Measurements from ENCODE around the gene HPCAL1. TPM values are rescaled to one million over a fixed set of nuclear protein-coding genes. Genes with fewer than 3 reads are reported as not detected.

The HPCAL1 gene
- total and polyA plus RNA-seq, 2 donors (not counting 3 experiments of a cell fraction or from before 2014, with no cell fraction given) = 56.5 to 77.4 TPM

- CTCF ChIA-PET = interaction anchor here (5.8 kb wide), 1 partner anchor 72 kb away, joined by 38 read pairs; no protein-coding TSS in a partner anchor
- H3K4me1 ChIP-seq (ENCODE audit: control insufficient read depth, extremely low read depth, insufficient read depth, low read length) = peaks cover 24% of the 10 kb centered on the region
- intact Hi-C loops (cut with micrococcal nuclease) = no loop called here
- TF ChIP-seq EZH2 (IDR thresholded peaks at IDR 0.05; ENCODE audit: borderline replicate concordance, low read depth, low read length, severe bottlenecking) (no peak), FOS (IDR thresholded peaks at IDR 0.05; ENCODE audit: borderline replicate concordance, insufficient read depth, low read length) (no peak), CTCF (IDR thresholded peaks at IDR 0.05; ENCODE audit: extremely low read depth in 1 of 2, insufficient read depth in 1 of 2, low read depth in 1 of 2, low read length in 2 of 2) (no peak), MYC (IDR thresholded peaks at IDR 0.05; ENCODE audit: low read depth, low read length) (no peak), MAX (IDR thresholded peaks at IDR 0.05; ENCODE audit: insufficient read depth, insufficient read length) (no peak), POLR2A (IDR thresholded peaks at IDR 0.05; ENCODE audit: low read depth, low read length) (no peak), POLR2AphosphoS5 (IDR thresholded peaks at IDR 0.05; ENCODE audit: insufficient read depth, low read depth, low read length) (no peak), GATA2 (IDR thresholded peaks at IDR 0.05; ENCODE audit: insufficient read depth, insufficient read length, low read depth, low read length) (no peak), JUN (IDR thresholded peaks at IDR 0.05; ENCODE audit: borderline replicate concordance, insufficient read depth, insufficient read length, low read depth) (no peak)
- no peaks in the 10 kb centered on the region for H4K20me1 ChIP-seq (replicated peaks; ENCODE audit: control insufficient read depth, extremely low read depth, insufficient read depth, low read length)
- H3K4me3 ChIP-seq (replicated peaks in 1 of 3; ENCODE audit: insufficient read depth in 1 of 3, low read depth in 1 of 3, low read length in 3 of 3) = no peak overlapping the region
- no peaks in the 10 kb centered on the region for H3K36me3 ChIP-seq (ENCODE audit: control insufficient read depth in 2 of 2, extremely low read depth in 1 of 2, insufficient read depth in 2 of 2, low read length in 2 of 2)
- no peaks in the 10 kb centered on the region for H3K9me1 ChIP-seq (replicated peaks; ENCODE audit: control insufficient read depth, extremely low read depth, insufficient read depth, low read length)
- BruUV-seq (replicated peaks) = no TSS peak
- no peak overlapping the region for H2AFZ ChIP-seq (ENCODE audit: low read depth, low read length)
- H3K9me3 ChIP-seq (replicated peaks; ENCODE audit: control insufficient read depth, insufficient read depth, low read length) = no peaks in the 10 kb centered on the region
- H3K4me2 ChIP-seq (ENCODE audit: insufficient read depth, low read length) = no peak overlapping the region
- FAIRE-seq = no peak
- dilution Hi-C loops (cut with MboI; ENCODE audit: extremely low pct_ligation_motif_present, low sequenced_read_pairs) = no loop called here
- POLR2A ChIA-PET = no interaction called here
- no peak overlapping the region for H3K9ac ChIP-seq (replicated peaks; ENCODE audit: extremely low read depth, insufficient read depth, low read length)
- H3K27me3 ChIP-seq (ENCODE audit: control insufficient read depth in 2 of 2, insufficient read depth in 2 of 2, low read length in 2 of 2) = no peaks in the 10 kb centered on the region
- H3K27ac ChIP-seq (ENCODE audit: insufficient read depth, low read depth, low read length) = no peak overlapping the region
- DNase-seq (ENCODE audit: low read depth, low spot score) = no peak
- H3K79me2 ChIP-seq (ENCODE audit: control insufficient read depth, insufficient read depth, low read length) = peaks cover 74% of the 10 kb centered on the region
Measured at GRCh38 chr2:10335046-10335840, 32.5 kb downstream of the HPCAL1 start.

Data from endothelial cell of umbilical vein (primary cell).